GM20000 (cell line): ENCODE results near the gene PTGDR2.

Experiments used
- DNase-seq: peaks from one replicate; pipeline ENCODE4 v3.0.0; 2012; ENCODE audit warnings: low spot score
- TF ChIP-seq, protein P1 (sequence below): IDR thresholded peaks from 2 replicates; pipeline ENCODE4 v1.5.1; 2012; ENCODE audit warnings: mild to moderate bottlenecking, control low read depth; ENCODE audit errors: extremely low read depth, missing control alignments

The PTGDR2 gene

DNA sequence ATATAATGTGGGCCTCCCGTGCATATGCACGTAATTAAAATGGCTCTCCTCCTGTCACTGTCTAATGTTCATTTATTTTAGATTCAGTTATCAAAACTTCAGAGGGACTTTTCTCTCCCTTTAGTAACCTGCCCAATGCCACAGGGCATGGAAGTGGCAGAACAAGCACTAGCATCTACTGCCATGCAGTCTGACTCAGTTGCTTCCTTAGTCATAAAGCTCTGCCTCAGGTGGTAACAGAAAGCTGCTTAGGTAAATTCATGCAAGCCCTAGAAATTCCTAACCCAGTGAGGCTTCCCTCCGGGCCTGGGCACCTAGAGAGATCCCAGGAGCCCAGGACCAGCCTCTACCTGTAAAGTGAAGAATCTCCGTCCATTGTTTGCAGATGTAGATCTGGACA is 41.7 kb upstream of the PTGDR2 start:
- DNase-seq, result no peak
- TF ChIP-seq, protein P1, sequence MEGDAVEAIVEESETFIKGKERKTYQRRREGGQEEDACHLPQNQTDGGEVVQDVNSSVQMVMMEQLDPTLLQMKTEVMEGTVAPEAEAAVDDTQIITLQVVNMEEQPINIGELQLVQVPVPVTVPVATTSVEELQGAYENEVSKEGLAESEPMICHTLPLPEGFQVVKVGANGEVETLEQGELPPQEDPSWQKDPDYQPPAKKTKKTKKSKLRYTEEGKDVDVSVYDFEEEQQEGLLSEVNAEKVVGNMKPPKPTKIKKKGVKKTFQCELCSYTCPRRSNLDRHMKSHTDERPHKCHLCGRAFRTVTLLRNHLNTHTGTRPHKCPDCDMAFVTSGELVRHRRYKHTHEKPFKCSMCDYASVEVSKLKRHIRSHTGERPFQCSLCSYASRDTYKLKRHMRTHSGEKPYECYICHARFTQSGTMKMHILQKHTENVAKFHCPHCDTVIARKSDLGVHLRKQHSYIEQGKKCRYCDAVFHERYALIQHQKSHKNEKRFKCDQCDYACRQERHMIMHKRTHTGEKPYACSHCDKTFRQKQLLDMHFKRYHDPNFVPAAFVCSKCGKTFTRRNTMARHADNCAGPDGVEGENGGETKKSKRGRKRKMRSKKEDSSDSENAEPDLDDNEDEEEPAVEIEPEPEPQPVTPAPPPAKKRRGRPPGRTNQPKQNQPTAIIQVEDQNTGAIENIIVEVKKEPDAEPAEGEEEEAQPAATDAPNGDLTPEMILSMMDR, result no peak

- TF ChIP-seq, protein P1, result no peak
- no peak for DNase-seq
These were observed 39.9 kb upstream of the PTGDR2 start for GRCh38 chr11:60895687-60896086.

GRCh38 chr11:60891103-60891741 is 35.5 kb upstream of the PTGDR2 start:
- TF ChIP-seq, protein P1, result no peak
- no peak for DNase-seq

DNA sequence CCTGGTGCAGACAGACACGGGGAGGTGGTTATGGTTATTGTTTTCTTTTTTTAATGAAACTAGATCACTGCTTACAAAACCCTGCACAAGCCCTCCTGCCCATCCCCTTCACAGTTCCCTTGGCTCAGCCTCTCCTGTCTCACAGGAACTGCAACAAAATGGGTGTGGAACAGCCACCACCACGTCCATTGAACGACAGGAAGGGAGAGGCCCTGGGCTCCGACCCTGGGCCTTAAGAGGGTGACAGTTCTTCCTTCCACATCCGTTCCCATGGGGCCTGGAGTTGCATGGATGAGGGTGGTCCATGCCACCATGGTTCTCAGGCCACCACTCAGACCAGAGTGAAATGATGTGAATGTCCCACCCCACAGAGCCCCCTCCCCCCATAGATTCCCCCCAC is 34.9 kb upstream of the PTGDR2 start:
- no peak for DNase-seq
- TF ChIP-seq, protein P1, result no peak

- TF ChIP-seq, protein P1, result no peak
- DNase-seq, result no peak
These were observed 34.1 kb upstream of the PTGDR2 start for GRCh38 chr11:60889869-60890311.

- TF ChIP-seq, protein P1, result no peak
- DNase-seq, result peak; percentile 38
These were observed 31.8 kb upstream of the PTGDR2 start for GRCh38 chr11:60887556-60887955.

GRCh38 chr11:60880643-60881282 is 25.0 kb upstream of the PTGDR2 start:
- TF ChIP-seq, protein P1, result no peak
- DNase-seq, result no peak
